ENCODE results near the gene GEMIN8.

Gene GEMIN8

DNA sequence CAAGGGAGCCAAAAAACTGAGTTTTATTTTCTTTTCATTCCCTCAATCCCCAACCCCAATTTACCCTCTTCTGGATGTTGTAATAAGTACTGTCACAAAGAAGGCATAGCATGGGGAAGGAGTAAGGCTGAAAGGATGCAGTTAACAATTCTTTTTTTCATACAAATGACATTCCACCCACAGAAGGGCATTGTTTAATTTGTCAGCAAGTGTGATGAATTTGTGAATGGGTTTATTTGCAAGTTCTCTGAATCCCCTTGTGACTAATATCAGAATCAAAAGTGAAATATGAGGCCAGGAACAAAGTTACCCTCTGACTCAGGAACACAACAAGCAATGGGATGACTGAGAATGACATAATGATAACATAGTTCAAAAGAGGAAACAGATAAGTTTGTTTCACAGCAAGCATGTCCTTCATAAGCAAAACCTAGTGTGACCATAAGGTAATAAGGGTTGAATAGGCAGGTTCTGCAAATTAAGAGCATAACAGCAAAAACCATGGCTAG, 2.1 kb downstream of the GEMIN8 start (continued):
- TF ChIP-seq ZNF362 (tag by site-specific recombination; IDR thresholded peaks at IDR 0.05) (peak; percentile 81), MYNN (tag by site-specific recombination; IDR thresholded peaks at IDR 0.05; ENCODE audit: borderline replicate concordance) (peak; percentile 90), INSM2 (tag by site-specific recombination; IDR thresholded peaks at IDR 0.05) (peak; percentile 89), ZNF221 (tag by site-specific recombination; IDR thresholded peaks at IDR 0.05; ENCODE audit: borderline replicate concordance) (no peak), ZNF354C (tag by site-specific recombination; IDR thresholded peaks at IDR 0.05; ENCODE audit: borderline replicate concordance, low read depth) (no peak), ZNF843 (tag by site-specific recombination; IDR thresholded peaks at IDR 0.05) (peak; percentile 78), REST (tag by site-specific recombination; IDR thresholded peaks at IDR 0.05) (no peak), BCL11A (tag by site-specific recombination; IDR thresholded peaks at IDR 0.05; ENCODE audit: low read depth) (0 out of 2 replicates have a peak, but pooled peaks have one; percentile 36), ZBTB21 (tag by site-specific recombination; IDR thresholded peaks at IDR 0.05) (peak; percentile 65), ZEB2 (tag by site-specific recombination; IDR thresholded peaks at IDR 0.05) (peak; percentile 89), ZFHX2 (tag by site-specific recombination; conservative IDR thresholded peaks at IDR 0.05) (0 out of 2 replicates have a peak, but pooled peaks have one; percentile 28), ZNF518A (tag by site-specific recombination; conservative IDR thresholded peaks at IDR 0.05; ENCODE audit: low read depth) (peak; percentile 47), SP7 (tag by site-specific recombination; IDR thresholded peaks at IDR 0.05) (peak; percentile 96), ZNF114 (tag by site-specific recombination; IDR thresholded peaks at IDR 0.05) (no peak), ZNF558 (tag by site-specific recombination; IDR thresholded peaks at IDR 0.05) (no peak), ZNF146 (tag by site-specific recombination; IDR thresholded peaks at IDR 0.05) (peak; percentile 52; the same call in 1 of the 2 replicates), ZNF707 (tag by site-specific recombination; IDR thresholded peaks at IDR 0.05) (no peak), ZNF335 (tag by site-specific recombination; conservative IDR thresholded peaks at IDR 0.05) (no peak), ZNF629 (tag by site-specific recombination; IDR thresholded peaks at IDR 0.05) (peak; percentile 95), ZNF580 (tag by site-specific recombination; IDR thresholded peaks at IDR 0.05) (0 out of 2 replicates have a peak, but pooled peaks have one; percentile 28)
- TF ChIP-seq, protein P1, sequence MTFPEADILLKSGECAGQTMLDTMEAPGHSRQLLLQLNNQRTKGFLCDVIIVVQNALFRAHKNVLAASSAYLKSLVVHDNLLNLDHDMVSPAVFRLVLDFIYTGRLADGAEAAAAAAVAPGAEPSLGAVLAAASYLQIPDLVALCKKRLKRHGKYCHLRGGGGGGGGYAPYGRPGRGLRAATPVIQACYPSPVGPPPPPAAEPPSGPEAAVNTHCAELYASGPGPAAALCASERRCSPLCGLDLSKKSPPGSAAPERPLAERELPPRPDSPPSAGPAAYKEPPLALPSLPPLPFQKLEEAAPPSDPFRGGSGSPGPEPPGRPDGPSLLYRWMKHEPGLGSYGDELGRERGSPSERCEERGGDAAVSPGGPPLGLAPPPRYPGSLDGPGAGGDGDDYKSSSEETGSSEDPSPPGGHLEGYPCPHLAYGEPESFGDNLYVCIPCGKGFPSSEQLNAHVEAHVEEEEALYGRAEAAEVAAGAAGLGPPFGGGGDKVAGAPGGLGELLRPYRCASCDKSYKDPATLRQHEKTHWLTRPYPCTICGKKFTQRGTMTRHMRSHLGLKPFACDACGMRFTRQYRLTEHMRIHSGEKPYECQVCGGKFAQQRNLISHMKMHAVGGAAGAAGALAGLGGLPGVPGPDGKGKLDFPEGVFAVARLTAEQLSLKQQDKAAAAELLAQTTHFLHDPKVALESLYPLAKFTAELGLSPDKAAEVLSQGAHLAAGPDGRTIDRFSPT (tag by site-specific recombination; IDR thresholded peaks at IDR 0.05) = peak; percentile 68
- TF ChIP-seq, protein P2, sequence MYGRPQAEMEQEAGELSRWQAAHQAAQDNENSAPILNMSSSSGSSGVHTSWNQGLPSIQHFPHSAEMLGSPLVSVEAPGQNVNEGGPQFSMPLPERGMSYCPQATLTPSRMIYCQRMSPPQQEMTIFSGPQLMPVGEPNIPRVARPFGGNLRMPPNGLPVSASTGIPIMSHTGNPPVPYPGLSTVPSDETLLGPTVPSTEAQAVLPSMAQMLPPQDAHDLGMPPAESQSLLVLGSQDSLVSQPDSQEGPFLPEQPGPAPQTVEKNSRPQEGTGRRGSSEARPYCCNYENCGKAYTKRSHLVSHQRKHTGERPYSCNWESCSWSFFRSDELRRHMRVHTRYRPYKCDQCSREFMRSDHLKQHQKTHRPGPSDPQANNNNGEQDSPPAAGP (tag by site-specific recombination; IDR thresholded peaks at IDR 0.05) = 0 out of 2 replicates have a peak, but pooled peaks have one; percentile 19
- TF ChIP-seq, protein P3, sequence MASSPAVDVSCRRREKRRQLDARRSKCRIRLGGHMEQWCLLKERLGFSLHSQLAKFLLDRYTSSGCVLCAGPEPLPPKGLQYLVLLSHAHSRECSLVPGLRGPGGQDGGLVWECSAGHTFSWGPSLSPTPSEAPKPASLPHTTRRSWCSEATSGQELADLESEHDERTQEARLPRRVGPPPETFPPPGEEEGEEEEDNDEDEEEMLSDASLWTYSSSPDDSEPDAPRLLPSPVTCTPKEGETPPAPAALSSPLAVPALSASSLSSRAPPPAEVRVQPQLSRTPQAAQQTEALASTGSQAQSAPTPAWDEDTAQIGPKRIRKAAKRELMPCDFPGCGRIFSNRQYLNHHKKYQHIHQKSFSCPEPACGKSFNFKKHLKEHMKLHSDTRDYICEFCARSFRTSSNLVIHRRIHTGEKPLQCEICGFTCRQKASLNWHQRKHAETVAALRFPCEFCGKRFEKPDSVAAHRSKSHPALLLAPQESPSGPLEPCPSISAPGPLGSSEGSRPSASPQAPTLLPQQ (tag by site-specific recombination; IDR thresholded peaks at IDR 0.05) = no peak
